Stimulated activated naive CD8-positive, alpha-beta T cell treated with anti-CD3 and anti-CD28 coated beads, Interleukin-15, Interleukin-2, amounts not matched to agents 100 ng/mL and 50 ng/mL, for 24 hours (primary cell): ENCODE data around the gene SLC5A3.

Source experiments
- H3K27ac Mint-ChIP-seq: one replicate; pipeline ENCODE4 v1.8.0; 2021; ENCODE audit warnings: mild to moderate bottlenecking, mixed read lengths
- H3K27me3 Mint-ChIP-seq: one replicate; pipeline ENCODE4 v1.8.0; 2021; ENCODE audit warnings: mixed read lengths
- H3K36me3 Mint-ChIP-seq: one replicate; pipeline ENCODE4 v1.8.0; 2021; ENCODE audit warnings: low read depth, mixed read lengths
- H3K4me1 Mint-ChIP-seq: one replicate; pipeline ENCODE4 v1.8.0; 2021; ENCODE audit warnings: low read depth, mixed read lengths
- H3K4me3 Mint-ChIP-seq: one replicate; pipeline ENCODE4 v1.8.0; 2021; ENCODE audit warnings: mild to moderate bottlenecking, mixed read lengths
- H3K9me3 Mint-ChIP-seq: one replicate; pipeline ENCODE4 v1.8.0; 2021; ENCODE audit warnings: mixed read lengths

SLC5A3 gene

GRCh38 chr21:34105947-34106541 lies 32.7 kb downstream of the SLC5A3 start:
- Mint-ChIP-seq H3K4me1 (peaks cover 82% of the 10 kb centered on the region), H3K27me3 (no peaks in the 10 kb centered on the region), H3K9me3 (peaks cover 4% of the 10 kb centered on the region), H3K27ac (no peak overlapping the region), H3K4me3 (no peak overlapping the region), H3K36me3 (peaks cover 72% of the 10 kb centered on the region)

- Mint-ChIP-seq H3K27ac (no peak overlapping the region), H3K36me3 (peaks cover 67% of the 10 kb centered on the region), H3K4me3 (no peak overlapping the region), H3K4me1 (peaks cover 82% of the 10 kb centered on the region), H3K27me3 (no peaks in the 10 kb centered on the region), H3K9me3 (peaks cover 4% of the 10 kb centered on the region)
Observed at GRCh38 chr21:34107606-34108005, 34.2 kb downstream of the SLC5A3 start.

GRCh38 chr21:34109075-34109474 lies 35.7 kb downstream of the SLC5A3 start:
- Mint-ChIP-seq H3K36me3 (peaks cover 60% of the 10 kb centered on the region), H3K9me3 (peaks cover 4% of the 10 kb centered on the region), H3K4me3 (no peak overlapping the region), H3K4me1 (peaks cover 80% of the 10 kb centered on the region), H3K27ac (no peak overlapping the region), H3K27me3 (no peaks in the 10 kb centered on the region)

GRCh38 chr21:34110594-34111202 lies 37.3 kb downstream of the SLC5A3 start:
- Mint-ChIP-seq H3K27ac (no peak overlapping the region), H3K36me3 (peaks cover 54% of the 10 kb centered on the region), H3K27me3 (no peaks in the 10 kb centered on the region), H3K4me3 (no peak overlapping the region), H3K4me1 (peaks cover 71% of the 10 kb centered on the region), H3K9me3 (peaks cover 4% of the 10 kb centered on the region)

- Mint-ChIP-seq H3K27me3 (no peaks in the 10 kb centered on the region), H3K36me3 (peaks cover 47% of the 10 kb centered on the region), H3K9me3 (no peaks in the 10 kb centered on the region), H3K27ac (no peak overlapping the region), H3K4me1 (peaks cover 54% of the 10 kb centered on the region), H3K4me3 (no peak overlapping the region)
Observed at GRCh38 chr21:34112316-34113033, 39.1 kb downstream of the SLC5A3 start.

GRCh38 chr21:34113842-34114241 lies 40.5 kb downstream of the SLC5A3 start:
- H3K9me3 Mint-ChIP-seq, result no peaks in the 10 kb centered on the region
- H3K36me3 Mint-ChIP-seq, result peaks cover 44% of the 10 kb centered on the region
- no peaks in the 10 kb centered on the region for H3K27me3 Mint-ChIP-seq
- H3K4me1 Mint-ChIP-seq, result peaks cover 49% of the 10 kb centered on the region
- H3K27ac Mint-ChIP-seq, result no peak overlapping the region
- H3K4me3 Mint-ChIP-seq, result no peak overlapping the region

- Mint-ChIP-seq H3K9me3 (no peaks in the 10 kb centered on the region), H3K27ac (no peak overlapping the region), H3K4me1 (peaks cover 45% of the 10 kb centered on the region), H3K4me3 (no peak overlapping the region), H3K27me3 (no peaks in the 10 kb centered on the region), H3K36me3 (peaks cover 44% of the 10 kb centered on the region)
Observed at GRCh38 chr21:34115160-34115559, 41.8 kb downstream of the SLC5A3 start.

GRCh38 chr21:34116569-34116968 lies 43.2 kb downstream of the SLC5A3 start:
- H3K9me3 Mint-ChIP-seq, result no peaks in the 10 kb centered on the region
- no peaks in the 10 kb centered on the region for H3K27me3 Mint-ChIP-seq
- H3K27ac Mint-ChIP-seq, result no peak overlapping the region
- H3K4me3 Mint-ChIP-seq, result no peak overlapping the region
- peaks cover 52% of the 10 kb centered on the region for H3K36me3 Mint-ChIP-seq
- peaks cover 37% of the 10 kb centered on the region for H3K4me1 Mint-ChIP-seq

GRCh38 chr21:34120867-34121266 lies 47.5 kb downstream of the SLC5A3 start:
- H3K27ac Mint-ChIP-seq, result no peak overlapping the region
- H3K36me3 Mint-ChIP-seq, result peaks cover 55% of the 10 kb centered on the region

GRCh38 chr21:34122047-34122446 lies 48.7 kb downstream of the SLC5A3 start:
- Mint-ChIP-seq H3K27me3 (no peaks in the 10 kb centered on the region), H3K36me3 (peaks cover 59% of the 10 kb centered on the region), H3K4me3 (no peak overlapping the region), H3K9me3 (no peaks in the 10 kb centered on the region), H3K4me1 (peaks cover 34% of the 10 kb centered on the region), H3K27ac (no peak overlapping the region)

More at GRCh38 chr21:34120867-34121266, 47.5 kb downstream of the SLC5A3 start:
- peaks cover 26% of the 10 kb centered on the region for H3K4me1 Mint-ChIP-seq
- H3K9me3 Mint-ChIP-seq, result no peaks in the 10 kb centered on the region
- H3K4me3 Mint-ChIP-seq, result no peak overlapping the region
- H3K27me3 Mint-ChIP-seq, result no peaks in the 10 kb centered on the region
